Activated CD4-positive, alpha-beta T cell treated with anti-CD3 and anti-CD28 coated beads, Interleukin-2, amount 50 U/mL, for 24 hours (primary cell): ENCODE measurements around the gene LST1.
"Not testable (repeated sequence)": the region's sequence is repeated elsewhere in the genome, so short reads cannot be mapped to it uniquely, and the experiment has no call there.

ENCODE experiments used
- DNase-seq, 2 donors: peaks; one replicate each; pipeline ENCODE4 v3.0.0-alpha.2; 2020; ENCODE audit warnings: low read depth in 1 of 2, low spot score in 1 of 2

LST1 gene

GRCh38 chr6:31580438-31580740 lies 5.7 kb upstream of the LST1 start:
- DNase-seq: no peak

- peak; percentile 84 to 85 for DNase-seq
Measured at GRCh38 chr6:31580807-31581433, 5.2 kb upstream of the LST1 start.

GRCh38 chr6:31581434-31582229 lies 4.4 kb upstream of the LST1 start:
- DNase-seq: no peak

- DNase-seq: no peak
Measured at GRCh38 chr6:31582230-31582643, 3.8 kb upstream of the LST1 start, which contains the start of gene LTB. Gene LTB, minus strand, starts transcription at chr6:31582424. Its CDS starts 7 bp downstream, at chr6:31582417.

- DNase-seq: no peak
Measured at GRCh38 chr6:31585491-31585890, 586 bp upstream of the LST1 start.

GRCh38 chr6:31586599-31587281 lies 663 bp downstream of the LST1 start:
- no peak for DNase-seq

- no peak for DNase-seq
Measured at GRCh38 chr6:31587791-31588777, 2.0 kb downstream of the LST1 start.

- no peak for DNase-seq
Measured at GRCh38 chr6:31588871-31589650, 3.0 kb downstream of the LST1 start.

GRCh38 chr6:31590691-31591090 lies 4.6 kb downstream of the LST1 start:
- not testable (repeated sequence) for DNase-seq

- no peak for DNase-seq
Measured at GRCh38 chr6:31592396-31592771, 6.3 kb downstream of the LST1 start.

- DNase-seq: no peak
Measured at GRCh38 chr6:31597006-31597405, 10.9 kb downstream of the LST1 start.

GRCh38 chr6:31607317-31607716 lies 21.2 kb downstream of the LST1 start:
- DNase-seq: no peak

- DNase-seq: no peak
Measured at GRCh38 chr6:31609519-31610406, 23.7 kb downstream of the LST1 start.

- DNase-seq: no peak
Measured at GRCh38 chr6:31610968-31611367, 24.9 kb downstream of the LST1 start.

GRCh38 chr6:31614075-31614619 lies 28.1 kb downstream of the LST1 start:
- DNase-seq: no peak

GRCh38 chr6:31614684-31615578 lies 28.9 kb downstream of the LST1 start, which contains the start of gene AIF1:
Gene AIF1, plus strand, starts transcription at chr6:31615234. Its CDS starts 96 bp downstream, at chr6:31615330.
- no peak for DNase-seq

- no peak for DNase-seq
Measured at GRCh38 chr6:31615748-31616147, 29.7 kb downstream of the LST1 start.

GRCh38 chr6:31617010-31617409 lies 30.9 kb downstream of the LST1 start:
- DNase-seq: no peak
